ENCODE results near the gene ACOT9. TPM values are rescaled to one million over a fixed set of nuclear protein-coding genes. Genes with fewer than 3 reads are reported as not detected.

ACOT9 gene
- total and polyA plus RNA-seq, 4 donors, result 30.5 to 46.7 (median 45.1) TPM

- Histone ChIP-seq H3K4me1 (ENCODE audit: control insufficient read depth in 5 of 5, insufficient read depth in 5 of 5, low read length in 5 of 5) (peaks cover 0 to 3% (median 0%) of the 10 kb centered on the region in 5 donors), H3K27ac (ENCODE audit: low read depth in 1 of 2, low read length in 1 of 2) (no peak overlapping the region), H3K9ac (ENCODE audit: insufficient read depth in 1 of 2, low read length in 2 of 2) (no peak overlapping the region), H3K9me3 (ENCODE audit: control insufficient read depth in 4 of 4, insufficient read depth in 3 of 4, low read length in 3 of 4) (no peaks in the 10 kb centered on the region), H3K27me3 (ENCODE audit: control insufficient read depth in 3 of 3, insufficient read depth in 3 of 3, low read length in 2 of 3) (peaks cover 0 to 22% (median 8%) of the 10 kb centered on the region in 3 donors), H3K4me3 (no peak overlapping the region), H3K36me3 (ENCODE audit: control insufficient read depth in 4 of 4, insufficient read depth in 4 of 4, low read length in 4 of 4) (peaks cover 0 to 3% (median 2%) of the 10 kb centered on the region in 4 donors)
- DNase-seq, result no peak
- 70 to 71% methylated on average over 3 of the region's 3 CpGs for WGBS, 2 donors
- ATAC-seq (ENCODE audit: insufficient read depth, low FRiP score), result no peak
- TF ChIP-seq, protein P1, sequence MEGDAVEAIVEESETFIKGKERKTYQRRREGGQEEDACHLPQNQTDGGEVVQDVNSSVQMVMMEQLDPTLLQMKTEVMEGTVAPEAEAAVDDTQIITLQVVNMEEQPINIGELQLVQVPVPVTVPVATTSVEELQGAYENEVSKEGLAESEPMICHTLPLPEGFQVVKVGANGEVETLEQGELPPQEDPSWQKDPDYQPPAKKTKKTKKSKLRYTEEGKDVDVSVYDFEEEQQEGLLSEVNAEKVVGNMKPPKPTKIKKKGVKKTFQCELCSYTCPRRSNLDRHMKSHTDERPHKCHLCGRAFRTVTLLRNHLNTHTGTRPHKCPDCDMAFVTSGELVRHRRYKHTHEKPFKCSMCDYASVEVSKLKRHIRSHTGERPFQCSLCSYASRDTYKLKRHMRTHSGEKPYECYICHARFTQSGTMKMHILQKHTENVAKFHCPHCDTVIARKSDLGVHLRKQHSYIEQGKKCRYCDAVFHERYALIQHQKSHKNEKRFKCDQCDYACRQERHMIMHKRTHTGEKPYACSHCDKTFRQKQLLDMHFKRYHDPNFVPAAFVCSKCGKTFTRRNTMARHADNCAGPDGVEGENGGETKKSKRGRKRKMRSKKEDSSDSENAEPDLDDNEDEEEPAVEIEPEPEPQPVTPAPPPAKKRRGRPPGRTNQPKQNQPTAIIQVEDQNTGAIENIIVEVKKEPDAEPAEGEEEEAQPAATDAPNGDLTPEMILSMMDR (IDR thresholded peaks at IDR 0.05; ENCODE audit: control extremely low read depth, extremely low read depth), result no peak
Observed at GRCh38 chrX:23673108-23673507, 70.0 kb downstream of the ACOT9 start.

DNA sequence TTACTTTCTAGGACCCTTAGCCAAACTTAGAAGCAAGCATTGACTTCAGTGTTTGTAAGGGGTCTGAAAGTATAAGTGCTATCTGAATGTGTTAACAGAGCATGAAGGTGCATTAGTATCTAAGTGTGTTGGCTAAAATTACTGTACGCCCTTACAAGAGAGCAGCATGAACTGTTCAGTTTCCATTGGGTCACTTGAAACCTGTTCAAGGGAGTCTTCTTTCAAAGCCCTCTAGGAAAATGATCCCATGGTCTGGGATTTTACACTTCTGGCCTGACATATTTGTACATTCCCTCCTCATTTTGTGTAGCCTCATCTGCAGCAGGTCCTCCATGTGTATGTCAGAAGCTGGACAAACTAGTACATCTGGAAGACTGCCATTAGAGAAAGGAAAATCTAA is 72.5 kb downstream of the ACOT9 start:
- H3K27me3 ChIP-seq (ENCODE audit: control insufficient read depth in 3 of 3, insufficient read depth in 3 of 3, low read length in 2 of 3), result peaks cover 0 to 23% (median 12%) of the 10 kb centered on the region in 3 donors
- ATAC-seq (ENCODE audit: insufficient read depth, low FRiP score) (no peak), DNase-seq (no peak)
- TF ChIP-seq, protein P1 (IDR thresholded peaks at IDR 0.05; ENCODE audit: control extremely low read depth, extremely low read depth), result no peak
- peaks cover 0 to 3% (median under 1%) of the 10 kb centered on the region in 4 donors for H3K36me3 ChIP-seq (ENCODE audit: control insufficient read depth in 4 of 4, insufficient read depth in 4 of 4, low read length in 4 of 4)
- no peak overlapping the region for H3K4me3 ChIP-seq
- no peak overlapping the region for H3K9ac ChIP-seq (ENCODE audit: insufficient read depth in 1 of 2, low read length in 2 of 2)
- H3K4me1 ChIP-seq (ENCODE audit: control insufficient read depth in 5 of 5, insufficient read depth in 5 of 5, low read length in 5 of 5), result peaks cover 0 to 7% (median 0%) of the 10 kb centered on the region in 5 donors
- H3K9me3 ChIP-seq (ENCODE audit: control insufficient read depth in 4 of 4, insufficient read depth in 3 of 4, low read length in 3 of 4), result peaks cover 0 to 6% (median 0%) of the 10 kb centered on the region in 4 donors
- 88 to 100% methylated on average over 1 of the region's 1 CpG for WGBS, 2 donors
- no peak overlapping the region for H3K27ac ChIP-seq (ENCODE audit: low read depth in 1 of 2, low read length in 1 of 2)

GRCh38 chrX:23668335-23668734 is 74.7 kb downstream of the ACOT9 start:
- no peak overlapping the region for H3K27ac ChIP-seq (ENCODE audit: low read depth in 1 of 2, low read length in 1 of 2)

More at GRCh38 chrX:23668335-23668734, 74.7 kb downstream of the ACOT9 start:
- H3K9ac ChIP-seq (ENCODE audit: insufficient read depth in 1 of 2, low read length in 2 of 2), result peak overlapping the region in 1 of 2 donors; percentile 56
- no peak overlapping the region for H3K4me3 ChIP-seq
- ATAC-seq (ENCODE audit: insufficient read depth, low FRiP score) (no peak), DNase-seq (peak in 2 of 3 donors; percentile 18 to 29)
- peaks cover 0 to 18% (median 10%) of the 10 kb centered on the region in 3 donors for H3K27me3 ChIP-seq (ENCODE audit: control insufficient read depth in 3 of 3, insufficient read depth in 3 of 3, low read length in 2 of 3)
- peaks cover 0 to 6% (median 0%) of the 10 kb centered on the region in 4 donors for H3K9me3 ChIP-seq (ENCODE audit: control insufficient read depth in 4 of 4, insufficient read depth in 3 of 4, low read length in 3 of 4)
- no peaks in the 10 kb centered on the region for H3K36me3 ChIP-seq (ENCODE audit: control insufficient read depth in 4 of 4, insufficient read depth in 4 of 4, low read length in 4 of 4)
- H3K4me1 ChIP-seq (ENCODE audit: control insufficient read depth in 5 of 5, insufficient read depth in 5 of 5, low read length in 5 of 5), result peaks cover 0 to 7% (median 0%) of the 10 kb centered on the region in 5 donors
- TF ChIP-seq, protein P1 (IDR thresholded peaks at IDR 0.05; ENCODE audit: control extremely low read depth, extremely low read depth), result no peak
- 17 to 29% methylated on average over 3 of the region's 3 CpGs for WGBS, 2 donors

Measured in lung (tissue), 12 donors.